Measurements from ENCODE around the gene LRGUK. TPM values are rescaled to one million over a fixed set of nuclear protein-coding genes. Genes with fewer than 3 reads are reported as not detected.

Gene LRGUK
- total RNA-seq, 8 experiments from 2014 or later, result 0.31 to 6.7 (median 1.7) TPM

DNA sequence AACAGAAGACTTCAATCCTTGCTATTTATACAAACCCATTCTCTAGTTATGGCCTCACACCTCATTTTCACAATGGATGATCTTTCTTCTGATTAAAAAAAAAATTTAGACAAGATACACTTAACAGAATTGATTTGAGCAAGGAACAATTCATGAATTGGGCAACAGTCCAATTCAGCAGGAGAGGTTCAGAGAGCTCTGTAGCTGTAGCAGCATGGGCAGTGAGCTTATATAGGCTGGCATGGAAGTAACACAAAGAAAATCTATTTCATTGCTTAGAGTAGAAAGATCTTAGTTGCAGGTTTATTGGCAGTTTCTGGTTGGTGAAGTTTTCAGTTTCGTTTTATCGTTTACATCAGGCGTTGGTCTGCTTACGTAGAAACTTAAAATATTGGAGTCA is 23.0 kb upstream of the LRGUK start:
- ATAC-seq (replicated peaks in 6 of 8), result no peak
- H3K27ac ChIP-seq, result no peak overlapping the region
- peaks cover 0 to 3% of the 10 kb centered on the region in 2 donors for H3K4me1 ChIP-seq (replicated peaks in 1 of 2)
- H3K4me3 ChIP-seq, result no peak overlapping the region
- WGBS, 10 experiments, result 60 to 97% (median 88%) methylated on average over 1 to 4 of the region's 4 CpGs; no CpG with 5 or more reads in 1 of the 10 experiments
- in situ Hi-C loops (cut with MboI; ENCODE audit: low pct_unique_long_range_greater_than_20kb in 2 of 9, low sequenced_read_pairs in 9 of 9, unreplicated experiment in 9 of 9), result no loop called here

DNA sequence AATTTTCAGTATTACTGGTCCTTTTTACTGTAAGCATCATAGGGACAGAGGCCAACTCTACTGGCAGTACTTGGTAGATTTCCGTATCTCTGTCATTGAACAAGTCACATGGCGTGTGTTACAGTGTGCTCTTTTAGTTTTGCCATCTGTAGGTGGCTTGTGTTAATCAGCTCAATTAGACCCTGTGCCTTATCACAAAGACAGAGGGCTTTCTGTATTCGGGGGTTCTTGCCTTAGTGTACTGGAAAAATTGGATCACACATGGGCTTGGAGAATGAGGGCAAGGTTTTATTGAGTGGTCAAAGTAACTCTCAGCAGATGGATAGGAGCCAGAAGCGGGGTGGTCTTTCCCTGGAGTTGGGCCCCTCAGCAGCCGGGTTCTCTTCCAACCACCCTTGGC is 21.3 kb upstream of the LRGUK start:
- no peak for ATAC-seq (replicated peaks in 6 of 8)
- Histone ChIP-seq H3K27ac (no peak overlapping the region), H3K4me3 (no peak overlapping the region), H3K4me1 (replicated peaks in 1 of 2) (peaks cover 0 to 4% of the 10 kb centered on the region in 2 donors)
- in situ Hi-C loops (cut with MboI; ENCODE audit: low pct_unique_long_range_greater_than_20kb in 2 of 9, low sequenced_read_pairs in 9 of 9, unreplicated experiment in 9 of 9), result no loop called here
- WGBS, 10 experiments, result 60 to 100% (median 83%) methylated on average over 1 to 5 of the region's 5 CpGs; no CpG with 5 or more reads in 4 of the 10 experiments

DNA sequence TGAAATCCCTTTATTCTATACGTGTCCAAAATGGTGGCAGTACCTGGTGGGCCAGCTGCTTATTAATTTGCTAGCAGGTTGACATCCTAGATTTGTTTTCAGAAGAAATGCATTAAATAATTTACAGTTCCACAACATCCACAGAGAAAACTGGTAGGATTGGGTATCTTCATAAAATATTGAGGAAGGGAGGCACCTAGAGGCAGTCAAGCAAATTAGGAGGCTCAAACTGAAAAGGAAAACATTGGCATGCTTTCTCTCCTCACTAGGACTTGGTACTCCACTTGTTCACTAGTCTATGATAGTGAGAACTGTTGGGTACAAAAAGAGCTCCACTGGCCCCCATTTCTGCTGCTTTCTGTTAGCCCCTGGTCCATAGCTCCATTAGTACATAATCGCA is 18.3 kb upstream of the LRGUK start:
- in situ Hi-C loops (cut with MboI; ENCODE audit: low pct_unique_long_range_greater_than_20kb in 2 of 9, low sequenced_read_pairs in 9 of 9, unreplicated experiment in 9 of 9), result no loop called here
- WGBS, 10 experiments, result 83 to 100% (median 95%) methylated on average over 1 to 2 of the region's 2 CpGs; no CpG with 5 or more reads in 3 of the 10 experiments
- no peak for ATAC-seq (replicated peaks in 6 of 8)
- peaks cover 8 to 12% of the 10 kb centered on the region in 2 donors for H3K4me1 ChIP-seq (replicated peaks in 1 of 2)
- H3K27ac ChIP-seq, result no peak overlapping the region
- H3K4me3 ChIP-seq, result no peak overlapping the region

DNA sequence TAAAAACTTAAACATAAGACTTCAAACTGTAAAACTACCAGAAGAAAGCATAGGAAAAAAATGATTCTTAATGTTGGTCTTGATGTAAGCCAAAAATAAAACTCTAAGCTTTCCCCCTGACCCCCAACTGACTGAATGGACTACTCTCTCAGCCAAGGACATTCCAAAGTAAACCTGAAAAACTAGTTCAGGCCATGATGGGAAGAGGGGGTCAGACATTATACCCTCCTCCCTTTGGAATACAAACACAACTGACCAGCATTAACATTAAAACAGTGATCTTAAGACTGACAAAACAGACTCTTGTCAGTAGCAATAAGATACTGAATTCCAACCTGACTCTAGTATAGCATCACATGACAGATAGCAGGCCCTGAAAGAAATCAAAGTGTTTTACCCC is 13.5 kb upstream of the LRGUK start:
- Histone ChIP-seq H3K4me1 (replicated peaks in 1 of 2) (peaks cover 8 to 12% of the 10 kb centered on the region in 2 donors), H3K4me3 (no peak overlapping the region), H3K27ac (no peak overlapping the region)
- in situ Hi-C loops (cut with MboI; ENCODE audit: low pct_unique_long_range_greater_than_20kb in 2 of 9, low sequenced_read_pairs in 9 of 9, unreplicated experiment in 9 of 9), result no loop called here
- no peak for ATAC-seq (replicated peaks in 6 of 8)

DNA sequence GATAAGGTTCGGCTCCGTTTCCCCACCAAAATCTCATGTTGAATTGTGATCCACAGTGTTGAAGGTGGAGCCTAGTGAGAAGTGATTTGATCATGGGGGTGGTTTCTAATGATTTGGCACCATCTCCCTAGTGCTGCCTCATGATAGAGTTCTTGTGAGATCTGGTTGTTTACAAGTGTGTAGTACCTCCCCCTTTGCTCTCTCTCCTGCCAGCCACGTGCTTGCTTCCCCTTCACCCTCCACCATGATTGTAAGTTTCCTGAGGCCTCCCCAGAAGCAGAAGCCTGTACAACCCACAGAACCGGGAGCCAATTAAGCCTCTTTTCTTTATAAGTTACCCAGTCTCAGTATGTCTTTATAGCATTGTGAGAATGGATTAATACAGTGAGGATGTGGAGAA is 12.1 kb upstream of the LRGUK start:
- no peak overlapping the region for H3K4me3 ChIP-seq
- no peak for ATAC-seq (replicated peaks in 6 of 8)
- H3K4me1 ChIP-seq (replicated peaks in 1 of 2), result peaks cover 8 to 12% of the 10 kb centered on the region in 2 donors
- in situ Hi-C loops (cut with MboI; ENCODE audit: low pct_unique_long_range_greater_than_20kb in 2 of 9, low sequenced_read_pairs in 9 of 9, unreplicated experiment in 9 of 9), result no loop called here
- no peak overlapping the region for H3K27ac ChIP-seq
- WGBS, 10 experiments, result 74 to 100% (median 91%) methylated on average over 1 to 4 of the region's 4 CpGs; no CpG with 5 or more reads in 2 of the 10 experiments

DNA sequence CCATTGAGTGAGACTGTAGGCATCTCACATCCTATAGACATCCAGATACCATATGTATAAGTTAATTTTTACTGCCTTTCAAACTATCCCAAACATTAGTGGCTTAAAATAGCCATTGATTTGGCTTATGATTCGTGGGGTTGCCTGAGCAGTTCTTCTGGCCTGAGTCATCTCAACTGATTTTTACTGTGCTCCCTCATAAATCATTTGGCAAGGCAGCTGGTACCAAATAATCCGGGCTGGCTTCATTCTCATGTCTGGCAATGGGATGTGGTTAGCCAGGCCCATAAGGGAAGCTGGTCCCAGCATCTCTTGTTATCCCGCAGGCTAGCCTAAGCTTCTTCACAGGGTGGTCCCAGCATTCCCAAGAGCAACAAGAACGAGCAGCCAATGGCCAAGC is 6.7 kb upstream of the LRGUK start:
- WGBS, 10 experiments, result 0 to 80% (median 71%) methylated on average over 1 to 4 of the region's 4 CpGs; no CpG with 5 or more reads in 3 of the 10 experiments
- Histone ChIP-seq H3K27ac (no peak overlapping the region), H3K4me3 (no peak overlapping the region), H3K4me1 (replicated peaks in 1 of 2) (no peaks in the 10 kb centered on the region)
- in situ Hi-C loops (cut with MboI; ENCODE audit: low pct_unique_long_range_greater_than_20kb in 2 of 9, low sequenced_read_pairs in 9 of 9, unreplicated experiment in 9 of 9), result no loop called here
- ATAC-seq (replicated peaks in 6 of 8), result no peak

DNA sequence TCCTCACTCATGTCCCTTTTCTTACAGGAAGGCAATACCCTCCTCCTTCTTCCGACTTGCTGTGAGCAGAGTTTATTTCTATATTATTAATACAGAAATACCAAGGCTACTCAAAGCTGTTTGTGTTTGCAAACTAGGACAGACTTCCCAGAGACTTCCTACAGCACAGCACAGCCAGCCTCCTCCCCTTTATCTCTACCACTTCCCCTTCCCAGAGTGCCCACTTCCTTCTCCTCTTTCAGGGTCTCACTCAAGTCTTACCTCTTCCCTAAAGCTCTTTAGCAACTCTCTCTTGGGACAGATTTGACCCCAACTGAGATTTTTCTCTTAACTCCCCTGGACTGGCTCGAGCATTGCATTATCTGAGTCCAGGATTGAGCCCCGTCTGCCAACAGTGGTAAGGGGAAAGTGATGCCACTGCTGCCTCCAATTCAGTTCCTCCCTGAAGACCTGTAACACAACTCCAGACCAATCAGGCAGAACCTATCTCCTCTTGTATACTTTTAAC is 5.5 kb upstream of the LRGUK start:
- no peak for ATAC-seq (replicated peaks in 6 of 8)
- WGBS, 10 experiments, result 24 to 83% (median 72%) methylated on average over 1 to 3 of the region's 3 CpGs; no CpG with 5 or more reads in 2 of the 10 experiments
- in situ Hi-C loops (cut with MboI; ENCODE audit: low pct_unique_long_range_greater_than_20kb in 2 of 9, low sequenced_read_pairs in 9 of 9, unreplicated experiment in 9 of 9), result no loop called here
- H3K27ac ChIP-seq, result no peak overlapping the region
- H3K4me3 ChIP-seq, result no peak overlapping the region
- peaks cover 7 to 8% of the 10 kb centered on the region in 2 donors for H3K4me1 ChIP-seq (replicated peaks in 1 of 2)

DNA sequence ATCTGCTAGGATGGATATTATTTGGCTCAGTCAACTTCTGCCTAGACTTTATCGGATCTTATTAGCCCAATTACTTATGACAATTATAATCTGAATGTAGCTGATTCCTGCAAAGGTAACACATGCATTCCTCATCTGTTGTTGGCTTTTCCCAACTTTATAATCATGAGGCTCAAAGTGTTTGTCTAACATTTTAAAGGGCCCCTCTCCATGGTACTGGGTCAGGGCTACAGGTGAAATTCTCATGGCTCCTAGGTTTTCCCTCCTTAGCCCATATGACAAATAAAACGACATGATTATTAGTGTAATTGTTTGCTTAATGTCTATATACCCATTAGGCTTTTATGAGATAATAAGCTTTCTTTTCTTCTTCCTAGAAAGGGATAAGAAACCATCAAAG is 4.2 kb upstream of the LRGUK start:
- 50 to 100% (median 73%) methylated on average over 1 to 2 of the region's 2 CpGs; no CpG with 5 or more reads in 2 of the 10 experiments for WGBS, 10 experiments
- Histone ChIP-seq H3K4me3 (no peak overlapping the region), H3K27ac (no peak overlapping the region), H3K4me1 (replicated peaks in 1 of 2) (peaks cover 7 to 11% of the 10 kb centered on the region in 2 donors)
- no peak for ATAC-seq (replicated peaks in 6 of 8)
- in situ Hi-C loops (cut with MboI; ENCODE audit: low pct_unique_long_range_greater_than_20kb in 2 of 9, low sequenced_read_pairs in 9 of 9, unreplicated experiment in 9 of 9), result no loop called here

DNA sequence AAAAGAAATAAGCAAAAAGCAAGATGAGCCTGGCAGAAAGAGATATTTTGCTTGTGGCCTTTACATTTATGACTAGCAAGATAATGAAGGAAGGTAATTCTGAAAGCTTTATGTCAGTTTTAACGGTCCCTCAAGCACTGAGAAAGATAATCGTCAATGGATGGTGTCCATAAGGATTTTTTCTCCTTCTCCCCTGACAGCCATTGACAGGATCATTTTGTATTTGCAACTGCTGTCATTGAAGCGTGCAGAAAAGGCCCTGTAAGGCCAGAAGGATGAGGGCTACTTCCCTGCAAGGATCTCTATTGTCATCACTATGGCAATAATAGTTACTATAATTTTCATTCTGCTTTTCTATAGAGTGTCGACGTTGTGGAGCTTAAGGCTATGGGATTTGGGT is 994 bp upstream of the LRGUK start:
- Histone ChIP-seq H3K4me3 (peak overlapping the region in 3 of 5 donors; percentile 50 to 63 (median 51)), H3K27ac (peak overlapping the region; percentile 7 to 35)
- in situ Hi-C loops (cut with MboI; ENCODE audit: low pct_unique_long_range_greater_than_20kb in 2 of 9, low sequenced_read_pairs in 9 of 9, unreplicated experiment in 9 of 9), result loop anchor here in 1 of 9 experiments (25.0 kb wide), 1 partner anchor 286 kb away; no protein-coding TSS in a partner anchor

DNA sequence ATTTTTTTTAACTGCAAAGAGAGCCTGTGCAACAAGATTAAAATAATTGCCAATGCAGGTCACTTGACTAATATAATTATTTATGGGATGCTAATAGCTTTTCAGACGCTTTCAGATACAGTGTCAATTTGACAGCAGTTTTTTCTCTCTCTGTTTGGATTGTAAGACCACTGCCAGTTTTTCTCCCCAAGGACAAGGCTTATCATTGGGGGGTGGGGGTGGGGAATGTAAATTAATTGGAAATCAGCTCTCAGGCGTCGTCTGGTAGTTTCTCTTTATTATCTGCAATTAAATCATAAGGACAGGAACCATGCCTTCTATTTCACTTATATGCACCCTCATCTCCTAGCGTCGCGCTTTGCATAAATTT is 559 bp upstream of the LRGUK start:
- ATAC-seq (replicated peaks in 6 of 8), result peak in 2 of 8 experiments; percentile 16 to 29

More for the DNA sequence above, 994 bp upstream of the LRGUK start:
- ATAC-seq (replicated peaks in 6 of 8), result peak in 2 of 8 experiments; percentile 22 to 41
- 19 to 67% (median 50%) methylated on average over 2 to 5 of the region's 5 CpGs; no CpG with 5 or more reads in 1 of the 10 experiments for WGBS, 10 experiments
- peaks cover 11 to 15% of the 10 kb centered on the region in 2 donors for H3K4me1 ChIP-seq (replicated peaks in 1 of 2)

DNA sequence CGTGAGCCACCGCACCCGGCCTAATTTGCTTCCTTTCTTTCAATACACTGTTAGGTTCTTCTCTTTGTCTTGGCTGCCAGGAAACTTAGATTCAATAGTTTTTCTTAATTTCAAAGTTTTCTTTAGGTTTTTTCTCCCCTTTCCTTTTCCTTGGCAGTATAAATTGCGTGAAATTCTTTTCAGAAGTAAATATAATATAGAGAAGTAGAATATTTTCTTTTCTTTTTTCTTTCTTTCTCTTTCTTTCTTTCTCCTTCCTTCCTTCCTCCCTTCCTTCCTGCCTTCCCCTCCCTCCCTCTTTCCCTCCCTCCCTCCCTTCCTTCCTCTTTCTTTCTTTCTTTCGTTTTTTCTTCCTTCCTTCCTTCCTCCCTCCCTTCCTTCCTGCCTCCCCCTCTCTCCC is 1.7 kb downstream of the LRGUK start:
- H3K27ac ChIP-seq, result no peak overlapping the region
- 68 to 100% (median 77%) methylated on average over 1 to 4 of the region's 5 CpGs; no CpG with 5 or more reads in 4 of the 10 experiments for WGBS, 10 experiments
- in situ Hi-C loops (cut with MboI; ENCODE audit: low pct_unique_long_range_greater_than_20kb in 2 of 9, low sequenced_read_pairs in 9 of 9, unreplicated experiment in 9 of 9), result loop anchor here in 1 of 9 experiments (25.0 kb wide), 1 partner anchor 283 kb away; no protein-coding TSS in a partner anchor
- H3K4me1 ChIP-seq (replicated peaks in 1 of 2), result peaks cover 11 to 15% of the 10 kb centered on the region in 2 donors
- no peak overlapping the region for H3K4me3 ChIP-seq
- no peak for ATAC-seq (replicated peaks in 6 of 8)

More for the DNA sequence above, 559 bp upstream of the LRGUK start:
- H3K27ac ChIP-seq, result no peak overlapping the region
- in situ Hi-C loops (cut with MboI; ENCODE audit: low pct_unique_long_range_greater_than_20kb in 2 of 9, low sequenced_read_pairs in 9 of 9, unreplicated experiment in 9 of 9), result loop anchor here in 1 of 9 experiments (25.0 kb wide), 1 partner anchor 286 kb away; no protein-coding TSS in a partner anchor
- H3K4me3 ChIP-seq, result peak overlapping the region; percentile 50 to 74 (median 57)
- 0 to 28% (median 10%) methylated on average over 1 to 6 of the region's 6 CpGs; no CpG with 5 or more reads in 1 of the 10 experiments for WGBS, 10 experiments
- peaks cover 11 to 15% of the 10 kb centered on the region in 2 donors for H3K4me1 ChIP-seq (replicated peaks in 1 of 2)

DNA sequence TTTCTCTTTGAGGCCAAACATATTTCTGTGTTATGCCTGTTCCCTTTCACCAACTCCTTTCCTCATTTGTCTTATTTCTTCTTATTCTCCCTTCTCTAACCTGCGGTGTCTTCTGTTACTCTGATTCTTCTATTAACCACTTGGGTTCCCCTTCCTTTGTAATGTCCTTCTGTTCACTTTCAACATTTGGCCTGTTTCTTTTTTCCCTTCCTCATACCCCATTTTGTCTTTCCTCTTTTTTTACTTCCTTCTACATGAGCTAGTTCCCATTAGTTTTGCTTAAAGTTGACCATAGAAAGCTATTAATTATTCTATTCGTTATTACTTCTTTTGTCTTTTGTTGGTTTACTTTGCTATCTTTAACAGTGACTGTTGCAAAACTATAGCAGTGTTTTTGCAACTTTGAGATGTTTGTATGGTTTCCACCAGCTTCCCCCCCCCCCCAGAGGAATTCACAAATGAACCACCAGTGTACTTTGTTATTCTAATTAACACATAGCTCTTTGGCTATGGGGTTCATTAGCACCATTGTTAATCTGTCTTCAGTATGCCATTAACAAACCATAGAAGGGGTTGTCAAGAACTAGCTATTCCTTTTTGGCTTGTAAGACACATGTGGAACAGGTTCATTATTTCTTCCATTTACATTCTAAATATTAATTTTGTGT is 2.9 kb downstream of the LRGUK start:
- in situ Hi-C loops (cut with MboI; ENCODE audit: low pct_unique_long_range_greater_than_20kb in 2 of 9, low sequenced_read_pairs in 9 of 9, unreplicated experiment in 9 of 9), result loop anchor here in 1 of 9 experiments (25.0 kb wide), 1 partner anchor 282 kb away; no protein-coding TSS in a partner anchor
- WGBS, 10 experiments, result 0 to 28% (median 16%) methylated on average over 1 to 2 of the region's 2 CpGs
- ATAC-seq (replicated peaks in 6 of 8), result no peak
- Histone ChIP-seq H3K27ac (no peak overlapping the region), H3K4me3 (no peak overlapping the region), H3K4me1 (replicated peaks in 1 of 2) (peaks cover 11 to 15% of the 10 kb centered on the region in 2 donors)

DNA sequence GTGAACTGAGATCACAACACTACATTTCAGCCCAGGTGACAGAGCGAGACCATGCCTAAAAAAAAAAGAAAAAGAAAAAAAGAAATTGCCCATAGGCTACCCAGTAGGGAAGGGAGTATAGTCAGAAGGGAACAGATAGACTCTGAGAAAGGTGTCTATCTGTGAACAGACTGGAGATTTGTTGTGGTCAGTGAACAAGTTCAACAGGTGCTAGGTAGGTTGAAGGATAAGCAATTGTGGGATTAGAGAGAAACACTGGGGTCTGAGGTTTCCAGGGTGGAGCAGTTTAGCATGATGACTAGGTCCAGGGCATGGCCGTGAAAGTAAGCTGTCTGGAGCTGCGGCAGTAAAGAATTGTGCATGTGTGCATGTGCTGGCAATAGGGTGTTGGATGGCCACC is 6.9 kb downstream of the LRGUK start:
- peak in 2 of 8 experiments; percentile 36 to 72 for ATAC-seq (replicated peaks in 6 of 8)
- Histone ChIP-seq H3K4me1 (replicated peaks in 1 of 2) (peaks cover 0 to 8% of the 10 kb centered on the region in 2 donors), H3K27ac (no peak overlapping the region), H3K4me3 (no peak overlapping the region)
- in situ Hi-C loops (cut with MboI; ENCODE audit: low pct_unique_long_range_greater_than_20kb in 2 of 9, low sequenced_read_pairs in 9 of 9, unreplicated experiment in 9 of 9), result loop anchor here in 1 of 9 experiments (25.0 kb wide), 1 partner anchor 278 kb away; no protein-coding TSS in a partner anchor
- WGBS, 10 experiments, result 0 to 96% (median 65%) methylated on average over 1 to 3 of the region's 3 CpGs; no CpG with 5 or more reads in 2 of the 10 experiments

All from motor neuron (in vitro differentiated cells).